GM21528 (cell line): ENCODE measurements around the gene PPARGC1A.

ENCODE experiments used
- ATAC-seq: cut with Tn5 transposase; IDR thresholded peaks from one replicate; pipeline ENCODE4 v1.9.1; 2021; ENCODE audit warnings: mild to moderate bottlenecking, moderate library complexity; ENCODE audit not compliant: unreplicated experiment, low FRiP score

Gene PPARGC1A

GRCh38 chr4:23851464-23851863 is 38.4 kb downstream of the PPARGC1A start:
- no peak for ATAC-seq

DNA sequence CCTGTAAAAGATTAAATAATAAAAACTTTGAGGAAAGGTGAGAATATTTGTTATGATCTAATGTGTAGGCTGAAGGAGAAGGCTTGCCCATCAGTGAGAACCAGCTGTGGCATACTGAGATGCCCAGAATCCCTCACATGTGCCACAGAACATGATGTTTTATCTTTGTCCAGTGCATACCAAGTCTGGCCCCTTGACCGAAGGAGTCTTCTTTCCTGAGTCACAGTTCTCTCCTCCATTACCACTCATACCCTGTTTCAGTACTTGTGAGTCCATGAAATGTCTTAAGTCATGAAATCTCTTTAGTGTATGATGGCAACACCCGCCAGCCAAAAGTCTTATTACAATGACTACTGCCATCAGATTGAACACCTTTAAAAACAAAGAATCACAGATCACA is 42.7 kb downstream of the PPARGC1A start:
- no peak for ATAC-seq

GRCh38 chr4:23844961-23845360 is 44.9 kb downstream of the PPARGC1A start:
- ATAC-seq, result no peak

- ATAC-seq, result no peak
Observed at GRCh38 chr4:23839279-23839678, 50.6 kb downstream of the PPARGC1A start.

GRCh38 chr4:23838607-23839006 is 51.2 kb downstream of the PPARGC1A start:
- no peak for ATAC-seq

GRCh38 chr4:23838131-23838530 is 51.7 kb downstream of the PPARGC1A start:
- ATAC-seq, result no peak

DNA sequence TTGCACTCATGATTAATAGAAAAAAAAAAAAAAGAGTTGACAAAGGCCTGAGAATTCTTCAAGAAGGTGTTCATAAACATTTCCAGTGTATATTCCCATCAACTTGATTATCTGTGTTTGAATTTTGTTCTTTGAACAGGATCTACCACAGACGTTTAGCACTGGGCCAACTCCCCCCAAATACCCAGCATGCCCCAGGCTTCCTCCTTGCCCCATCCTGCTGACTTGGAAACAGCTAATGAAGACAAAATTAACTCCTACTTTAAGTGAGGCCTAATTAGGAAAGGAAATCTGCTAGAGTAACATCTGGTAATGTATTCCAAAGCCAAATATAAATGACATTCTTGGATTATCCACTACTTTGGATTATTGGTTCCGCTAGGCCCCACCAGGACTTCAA is 52.5 kb downstream of the PPARGC1A start:
- ATAC-seq, result no peak

DNA sequence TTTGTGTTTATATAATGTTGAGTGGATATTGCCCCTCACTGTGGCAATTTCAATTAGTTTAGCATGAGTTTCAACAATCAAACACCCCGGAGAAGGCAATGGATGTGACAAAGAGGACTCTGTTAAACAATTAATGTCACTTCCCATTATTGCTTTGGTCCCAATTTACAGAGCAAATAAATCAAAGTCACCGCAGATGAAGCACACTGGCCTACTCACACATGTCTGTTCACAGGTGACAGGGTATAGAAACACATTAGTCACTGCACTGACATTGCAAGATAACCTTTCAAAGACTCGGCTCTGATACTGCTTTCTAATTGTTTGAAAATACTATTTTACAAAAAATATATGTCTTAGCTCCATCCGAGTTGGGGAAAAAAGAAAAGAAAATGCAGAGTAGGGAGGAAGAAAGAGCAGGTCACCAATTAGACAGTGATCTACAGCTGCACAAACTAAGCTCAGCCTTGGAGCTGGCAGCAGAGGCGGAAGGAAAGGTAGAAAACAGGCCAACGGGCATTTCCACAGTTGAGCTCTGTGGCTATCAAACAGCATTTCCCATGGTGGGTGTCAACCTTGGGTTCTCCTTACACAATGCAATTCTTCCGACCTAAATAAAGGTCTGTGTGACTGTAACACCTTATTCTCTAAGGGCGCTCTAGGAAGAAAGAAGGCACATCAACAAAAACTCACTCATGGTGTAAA is 53.9 kb downstream of the PPARGC1A start:
- ATAC-seq, result no peak

DNA sequence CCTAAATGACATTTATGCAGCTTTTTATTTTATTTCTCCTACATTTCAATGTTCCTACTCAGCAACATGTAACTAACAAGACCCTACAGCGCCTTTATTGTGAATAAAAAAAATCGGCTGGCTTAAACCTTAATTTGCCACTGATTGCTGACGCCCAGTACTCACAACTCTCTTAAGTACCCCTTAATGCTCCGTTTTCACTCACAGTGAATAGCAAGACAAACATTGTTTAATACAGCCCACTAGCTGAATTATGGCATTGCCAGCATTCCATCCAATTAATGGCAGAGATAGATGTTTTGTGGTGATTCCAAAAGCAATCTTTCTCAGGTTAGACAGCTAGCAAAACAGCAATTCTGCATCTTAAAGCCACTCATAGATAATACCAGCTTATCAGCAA is 61.1 kb downstream of the PPARGC1A start:
- no peak for ATAC-seq

- no peak for ATAC-seq
Observed at GRCh38 chr4:23828020-23828715, 61.7 kb downstream of the PPARGC1A start.

- no peak for ATAC-seq
Observed at GRCh38 chr4:23822181-23822580, 67.7 kb downstream of the PPARGC1A start.

- no peak for ATAC-seq
Observed at GRCh38 chr4:23819041-23819511, 70.8 kb downstream of the PPARGC1A start.

GRCh38 chr4:23818097-23818885 is 71.6 kb downstream of the PPARGC1A start:
- ATAC-seq, result no peak

DNA sequence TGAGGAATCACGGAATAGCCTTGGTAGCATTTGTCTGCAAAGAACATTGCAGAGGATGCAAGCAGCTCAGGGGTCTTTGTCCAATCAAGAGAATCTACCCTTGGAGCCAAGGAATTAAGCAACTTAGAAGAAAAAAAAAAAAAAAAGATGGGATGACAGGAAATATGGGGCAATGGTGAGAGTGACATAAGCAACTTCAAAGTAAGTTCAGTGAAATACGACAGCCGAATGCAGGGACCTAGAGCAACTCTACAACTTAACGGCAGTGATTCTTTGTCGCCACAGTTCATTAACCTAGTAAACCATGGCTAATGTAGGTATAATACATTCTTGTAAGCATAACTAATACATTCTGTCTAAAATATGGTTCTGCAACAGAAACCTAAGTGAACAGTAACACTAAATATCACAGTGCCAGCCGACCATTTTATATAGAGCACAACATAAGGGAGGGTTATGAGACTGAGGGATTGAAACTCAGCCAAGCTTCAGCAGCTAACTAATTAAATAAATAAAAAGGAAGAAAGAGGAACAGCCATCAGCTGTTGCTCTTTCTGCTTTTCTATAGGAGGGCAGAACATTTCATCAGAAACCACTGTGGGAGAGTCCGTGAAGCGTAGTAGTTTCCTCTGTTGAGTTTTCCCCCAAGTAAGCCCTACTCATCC is 74.7 kb downstream of the PPARGC1A start:
- ATAC-seq, result no peak

GRCh38 chr4:23814587-23814986 is 75.3 kb downstream of the PPARGC1A start:
- no peak for ATAC-seq

- no peak for ATAC-seq
Observed at GRCh38 chr4:23811161-23811560, 78.7 kb downstream of the PPARGC1A start.

DNA sequence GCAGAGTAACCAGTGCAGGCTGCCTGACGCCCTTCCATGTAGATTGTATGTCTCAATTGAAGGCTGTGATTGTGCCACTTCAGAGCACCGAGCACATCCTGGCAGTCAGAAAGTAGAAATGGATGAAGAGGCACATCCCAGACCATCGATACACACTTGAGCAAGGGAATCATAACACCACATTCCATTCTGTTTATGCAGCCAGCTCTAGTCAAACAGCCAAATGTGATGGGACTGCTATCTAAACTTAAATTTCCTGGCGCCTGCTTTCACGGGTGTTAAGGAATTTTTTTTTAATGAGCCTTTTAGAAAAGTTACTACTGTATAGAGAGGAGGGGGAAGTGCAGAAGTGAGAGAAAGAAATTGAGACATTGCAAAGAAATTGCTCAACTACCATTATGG is 84.4 kb downstream of the PPARGC1A start:
- ATAC-seq, result no peak

- no peak for ATAC-seq
Observed at GRCh38 chr4:23789762-23790161, 100.1 kb downstream of the PPARGC1A start.

DNA sequence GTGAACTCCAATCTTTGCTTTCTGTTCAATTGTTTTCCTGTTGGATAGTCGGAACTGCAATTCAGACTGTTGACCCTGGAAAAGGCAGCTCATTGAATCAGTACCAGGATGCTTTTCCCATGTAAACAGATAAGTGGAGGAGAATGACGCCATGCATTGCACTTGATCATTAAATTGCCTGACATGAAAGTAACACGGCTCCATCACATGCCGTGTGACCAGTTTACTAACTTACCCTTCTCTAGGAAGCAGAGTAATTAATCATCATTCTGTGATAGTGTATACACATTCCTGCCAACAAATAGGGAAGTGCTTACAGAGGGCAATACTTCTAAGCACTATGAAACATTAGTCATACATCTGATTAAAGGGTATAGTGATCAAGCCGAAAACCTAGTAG is 101.4 kb downstream of the PPARGC1A start:
- no peak for ATAC-seq

- no peak for ATAC-seq
Observed at GRCh38 chr4:23788027-23788426, 101.8 kb downstream of the PPARGC1A start.
